B cell (primary cell): ENCODE measurements around the gene DUSP9. TPM values are rescaled to one million over a fixed set of nuclear protein-coding genes. Genes with fewer than 3 reads are reported as not detected.

ENCODE experiments used
- ATAC-seq: fragments of 200-7000 bp; cut with Tn5 transposase; one replicate; pipeline ENCODE4 v1.10.0; 2021; ENCODE audit warnings: low read depth, mild to moderate bottlenecking, moderate number of reproducible peaks, moderate library complexity
- CTCF ChIA-PET: fragments of 350-600 bp; sonication (Branson Sonifier 250); formaldehyde crosslinking; loops from one replicate; lab custom pipeline; 2021; ENCODE audit warnings: antibody characterized with exemption, inconsistent platforms; lab: Charles Lee
- POLR2A ChIA-PET: fragments of 350-600 bp; sonication (Branson Sonifier 250); formaldehyde crosslinking; loops from one replicate; lab custom pipeline; 2021; ENCODE audit warnings: antibody characterized with exemption; lab: Charles Lee
- DNase-seq: peaks from one replicate; pipeline ENCODE4 v3.0.0; 2013
- H2AFZ ChIP-seq: 2 replicates; pipeline ENCODE4 v1.6.1; 2012; ENCODE audit warnings: mild to moderate bottlenecking, low read depth, low read length; ENCODE audit not compliant: insufficient read depth, poor library complexity, severe bottlenecking
- H3K27ac ChIP-seq, 2 donors: 1 replicate in 1 of 2; 2 replicates in 1 of 2; pipeline ENCODE4 v1.5.1; 2012 to 2013; ENCODE audit warnings: low read length in 2 of 2, mild to moderate bottlenecking in 2 of 2, moderate library complexity in 1 of 2
- H3K27me3 ChIP-seq, 4 experiments: fragments of 200-600 bp in 1 of 4; sonication (generic) in 1 of 4; replicated peaks in 1 of 4; 1 replicate in 2 of 4; 2 replicates in 2 of 4; pipeline versions ENCODE4 v1.6.1 to v1.7.0; 2013 to 2016; ENCODE audit warnings: low read length in 3 of 4, mild to moderate bottlenecking in 2 of 4, mixed read lengths in 1 of 4, moderate library complexity in 1 of 4; ENCODE audit not compliant: insufficient read depth in 4 of 4, control insufficient read depth in 3 of 4; ENCODE audit errors: control extremely low read depth in 1 of 4
- H3K36me3 ChIP-seq, 2 experiments: replicated peaks in 1 of 2; 1 replicate in 1 of 2; 2 replicates in 1 of 2; pipeline versions ENCODE4 v1.6.1 to v1.7.1; 2013; ENCODE audit warnings: low read length in 1 of 2; ENCODE audit not compliant: insufficient read depth in 2 of 2, control insufficient read depth in 1 of 2; ENCODE audit errors: control extremely low read depth in 1 of 2, extremely low read depth in 1 of 2
- H3K4me1 ChIP-seq, 2 donors: fragments of 200-600 bp in 1 of 2; sonication (generic) in 1 of 2; 1 replicate in 1 of 2; 2 replicates in 1 of 2; pipeline versions ENCODE4 v1.5.1 to v1.6.1; 2013 to 2017; ENCODE audit warnings: low read length in 2 of 2; ENCODE audit not compliant: control insufficient read depth in 2 of 2, insufficient read depth in 2 of 2
- H3K4me2 ChIP-seq: replicated peaks from 2 replicates; pipeline ENCODE3; 2012; ENCODE audit warnings: mild to moderate bottlenecking, low read depth, low read length; ENCODE audit not compliant: poor library complexity, severe bottlenecking
- H3K4me3 ChIP-seq, 5 experiments: fragments of 200-600 bp in 1 of 5; sonication (generic) in 1 of 5; 1 replicate in 3 of 5; 2 replicates in 2 of 5; pipeline versions ENCODE4 v1.5.1 to v1.7.0; 2011 to 2016; ENCODE audit warnings: low read length in 4 of 5, mild to moderate bottlenecking in 4 of 5, low read depth in 2 of 5, control low read depth in 1 of 5, moderate library complexity in 1 of 5; ENCODE audit not compliant: insufficient read depth in 1 of 5; ENCODE audit errors: control extremely low read depth in 1 of 5, extremely low read depth in 1 of 5
- H3K79me2 ChIP-seq: fragments of 200-600 bp; sonication (generic); one replicate; pipeline ENCODE4 v1.6.0; 2016; ENCODE audit warnings: low read length; ENCODE audit not compliant: control insufficient read depth, insufficient read depth
- H3K9ac ChIP-seq: fragments of 200-600 bp; sonication (generic); 2 replicates; pipeline ENCODE4 v1.6.1; 2017; ENCODE audit warnings: mild to moderate bottlenecking, low read length, moderate library complexity
- H3K9me3 ChIP-seq, 3 donors: one replicate each; pipeline versions ENCODE4 v1.6.1 to v1.7.1; 2013; ENCODE audit warnings: low read length in 2 of 3; ENCODE audit not compliant: control insufficient read depth in 2 of 3, insufficient read depth in 1 of 3; ENCODE audit errors: control extremely low read depth in 1 of 3
- H4K20me1 ChIP-seq: 2 replicates; pipeline ENCODE4 v1.6.0; 2012; ENCODE audit warnings: mild to moderate bottlenecking, low read length; ENCODE audit not compliant: insufficient read depth, control insufficient read depth, poor library complexity, severe bottlenecking
- H3K27ac Mint-ChIP-seq: one replicate; pipeline ENCODE4 v1.8.0; 2021; ENCODE audit warnings: mixed read lengths
- H3K27me3 Mint-ChIP-seq: one replicate; pipeline ENCODE4 v1.8.0; 2021; ENCODE audit warnings: mixed read lengths
- H3K4me1 Mint-ChIP-seq: one replicate; pipeline ENCODE4 v1.8.0; 2021; ENCODE audit warnings: mixed read lengths
- H3K4me3 Mint-ChIP-seq: one replicate; pipeline ENCODE4 v1.8.0; 2021; ENCODE audit warnings: mixed read lengths
- H3K9me3 Mint-ChIP-seq: one replicate; pipeline ENCODE4 v1.8.0; 2022; ENCODE audit warnings: mixed read lengths; ENCODE audit not compliant: insufficient read depth
- CTCF ChIP-seq: fragments of 200-600 bp; IDR thresholded peaks from one replicate; pipeline ENCODE4 v1.8.0; 2022; ENCODE audit warnings: antibody characterized with exemption, mild to moderate bottlenecking
- EZH2 ChIP-seq: IDR thresholded peaks from 2 replicates; pipeline ENCODE4 v1.6.1; 2012; ENCODE audit warnings: borderline replicate concordance, low read depth, mild to moderate bottlenecking, moderate library complexity, low read length; ENCODE audit not compliant: insufficient read depth, poor library complexity, severe bottlenecking
- WGBS: methylation state at CpG from one replicate; pipeline ENCODE4 v1.1.5; 2013; ENCODE audit warnings: missing lambda C conversion rate; ENCODE audit not compliant: insufficient coverage; 5-methylcytosine and 5-hydroxymethylcytosine counted together
- intact Hi-C: fragments of 100-400 bp; cut with micrococcal nuclease; formaldehyde crosslinking; loops from one replicate; pipeline ENCODE4 v1.10.0; 2022
- polyA plus RNA-seq: library from polyadenylated mRNA; depleted of rRNA; stranded (reverse); fragments of >200 nt; gene quantifications from 2 replicates; pipeline ENCODE4 v1.2.3, GENCODE V29; 2012
- total RNA-seq, 2 donors: library from RNA; stranded (reverse); fragments of 120-200 nt in 1 of 2; gene quantifications; 1 replicate in 1 of 2; 2 replicates in 1 of 2; pipeline versions ENCODE4 v1.2.3 to v1.2.4, GENCODE V29; 2013 to 2022

Gene DUSP9
- total and polyA plus RNA-seq, 2 donors (not counting 1 experiment from before 2014, with no cell fraction given) = not detected

- ATAC-seq = no peak
- Histone ChIP-seq H3K79me2 (no peaks in the 10 kb centered on the region), H3K9ac (no peak overlapping the region), H3K36me3 (no peaks in the 10 kb centered on the region), H3K27ac (no peak overlapping the region), H3K27me3 (peaks cover 0 to 20% (median 0%) of the 10 kb centered on the region in 4 experiments), H3K9me3 (no peaks in the 10 kb centered on the region), H3K4me3 (no peak overlapping the region), H4K20me1 (no peaks in the 10 kb centered on the region), H3K4me2 (no peak overlapping the region), H2AFZ (no peak overlapping the region), H3K4me1 (peaks cover 0 to 6% of the 10 kb centered on the region in 2 donors)
- peaks cover 26% of the 10 kb centered on the region for H3K27me3 Mint-ChIP-seq
- intact Hi-C loops = no loop called here
- ChIA-PET POLR2A (no interaction called here), CTCF (interaction anchor here (0.8 to 1.1 kb wide), 3 partner anchors 117 to 730 kb away, joined by 3 to 4 read pairs (median 4); no protein-coding TSS in a partner anchor)
- TF ChIP-seq EZH2 = no peak
- TF ChIP-seq CTCF = no peak
- 92% methylated on average over 17 of the region's 23 CpGs for WGBS
- no peak for DNase-seq
- peaks cover 12% of the 10 kb centered on the region for H3K4me1 Mint-ChIP-seq
- H3K4me3 Mint-ChIP-seq = no peak overlapping the region
- no peaks in the 10 kb centered on the region for H3K9me3 Mint-ChIP-seq
- no peak overlapping the region for H3K27ac Mint-ChIP-seq
Observed at GRCh38 chrX:153670748-153671588, 24.0 kb downstream of the DUSP9 start.
